Naive thymus-derived CD4-positive, alpha-beta T cell (primary cell): ENCODE results near the gene SUPT6H. TPM values are rescaled to one million over a fixed set of nuclear protein-coding genes. Genes with fewer than 3 reads are reported as not detected.
A peak's percentile ranks its signal among the peaks of the same experiment; 100 is the strongest.

ENCODE experiments used
- ATAC-seq: fragments of 150-1000 bp; cut with Tn5 transposase; 2 replicates; pipeline ENCODE4 v1.10.0; 2021; ENCODE audit warnings: mild to moderate bottlenecking, moderate library complexity
- CTCF ChIA-PET: fragments of 350-600 bp; sonication (Branson Sonifier 250); formaldehyde crosslinking; loops from one replicate; lab custom pipeline; 2021; ENCODE audit warnings: antibody characterized with exemption; lab: Charles Lee
- POLR2A ChIA-PET: fragments of 350-600 bp; sonication (Branson Sonifier 250); formaldehyde crosslinking; loops from one replicate; lab custom pipeline; 2021; ENCODE audit warnings: antibody characterized with exemption, inconsistent platforms; lab: Charles Lee
- DNase-seq, 9 donors: peaks; one replicate each; pipeline versions ENCODE4 v3.0.0 to v3.0.0-alpha.2; 2020 to 2022; ENCODE audit warnings: mixed read lengths in 1 of 9
- H3K27ac ChIP-seq: one replicate; pipeline ENCODE4 v1.7.0; 2013; ENCODE audit warnings: mild to moderate bottlenecking, low read depth, low read length, moderate library complexity
- H3K27me3 ChIP-seq, 2 donors: one replicate each; pipeline ENCODE4 v1.7.0; 2013; ENCODE audit warnings: low read length in 2 of 2, mild to moderate bottlenecking in 2 of 2, moderate library complexity in 2 of 2; ENCODE audit not compliant: control insufficient read depth in 2 of 2, insufficient read depth in 2 of 2
- H3K36me3 ChIP-seq, 3 experiments: 1 replicate in 2 of 3; 2 replicates in 1 of 3; pipeline ENCODE4 v1.7.0; 2013; ENCODE audit warnings: low read length in 3 of 3, mild to moderate bottlenecking in 3 of 3, moderate library complexity in 1 of 3; ENCODE audit not compliant: insufficient read depth in 3 of 3, control insufficient read depth in 2 of 3
- H3K4me1 ChIP-seq, 2 donors: one replicate each; pipeline ENCODE4 v1.7.0; 2013; ENCODE audit warnings: low read length in 2 of 2, mild to moderate bottlenecking in 2 of 2, moderate library complexity in 1 of 2; ENCODE audit not compliant: control insufficient read depth in 2 of 2, insufficient read depth in 2 of 2
- H3K4me3 ChIP-seq: 2 replicates; pipeline ENCODE4 v1.7.0; 2013; ENCODE audit warnings: mild to moderate bottlenecking, low read length
- H3K9me3 ChIP-seq, 3 experiments: 1 replicate in 2 of 3; 2 replicates in 1 of 3; pipeline ENCODE4 v1.7.0; 2013; ENCODE audit warnings: low read length in 3 of 3; ENCODE audit not compliant: control insufficient read depth in 2 of 3
- H3K27ac Mint-ChIP-seq, 9 donors: one replicate each; pipeline ENCODE4 v1.8.0; 2020 to 2022; ENCODE audit warnings: mixed read lengths in 9 of 9, mild to moderate bottlenecking in 8 of 9, moderate library complexity in 5 of 9, inconsistent platforms in 2 of 9
- H3K27me3 Mint-ChIP-seq, 5 donors: one replicate each; pipeline ENCODE4 v1.8.0; 2021 to 2022; ENCODE audit warnings: mixed read lengths in 5 of 5, mild to moderate bottlenecking in 1 of 5
- H3K36me3 Mint-ChIP-seq, 5 donors: one replicate each; pipeline ENCODE4 v1.8.0; 2020 to 2022; ENCODE audit warnings: mixed read lengths in 5 of 5, mild to moderate bottlenecking in 3 of 5, inconsistent platforms in 1 of 5
- H3K4me1 Mint-ChIP-seq, 7 donors: one replicate each; pipeline ENCODE4 v1.8.0; 2020 to 2022; ENCODE audit warnings: mixed read lengths in 7 of 7, mild to moderate bottlenecking in 3 of 7, inconsistent platforms in 1 of 7
- H3K4me3 Mint-ChIP-seq, 10 donors: one replicate each; pipeline ENCODE4 v1.8.0; 2020 to 2022; ENCODE audit warnings: mild to moderate bottlenecking in 10 of 10, mixed read lengths in 10 of 10, moderate library complexity in 6 of 10, inconsistent platforms in 2 of 10
- H3K9me3 Mint-ChIP-seq, 11 donors: one replicate each; pipeline ENCODE4 v1.8.0; 2020 to 2022; ENCODE audit warnings: mixed read lengths in 11 of 11, mild to moderate bottlenecking in 4 of 11, inconsistent platforms in 1 of 11, moderate library complexity in 1 of 11
- intact Hi-C, 2 donors: fragments of 100-400 bp; cut with micrococcal nuclease; formaldehyde crosslinking; loops; one replicate each; pipeline ENCODE4 v1.15.1; 2023
- polyA plus RNA-seq, 2 donors: library from polyadenylated mRNA; unstranded; fragments of 300-500 nt; fragmentation: Illumina TruSeq; gene quantifications; one replicate each; pipeline ENCODE4 v1.2.3, GENCODE V29; 2021
- total RNA-seq, 6 experiments: library from RNA in 5 of 6; stranded (reverse) in 5 of 6; gene quantifications; 1 replicate in 5 of 6; 2 replicates in 1 of 6; pipeline ENCODE4 v1.2.3 and lab custom pipeline; 2021 to 2026

The SUPT6H gene
- total and polyA plus RNA-seq, 7 experiments from 2014 or later: 9.8 to 132 (median 92.9) TPM

DNA sequence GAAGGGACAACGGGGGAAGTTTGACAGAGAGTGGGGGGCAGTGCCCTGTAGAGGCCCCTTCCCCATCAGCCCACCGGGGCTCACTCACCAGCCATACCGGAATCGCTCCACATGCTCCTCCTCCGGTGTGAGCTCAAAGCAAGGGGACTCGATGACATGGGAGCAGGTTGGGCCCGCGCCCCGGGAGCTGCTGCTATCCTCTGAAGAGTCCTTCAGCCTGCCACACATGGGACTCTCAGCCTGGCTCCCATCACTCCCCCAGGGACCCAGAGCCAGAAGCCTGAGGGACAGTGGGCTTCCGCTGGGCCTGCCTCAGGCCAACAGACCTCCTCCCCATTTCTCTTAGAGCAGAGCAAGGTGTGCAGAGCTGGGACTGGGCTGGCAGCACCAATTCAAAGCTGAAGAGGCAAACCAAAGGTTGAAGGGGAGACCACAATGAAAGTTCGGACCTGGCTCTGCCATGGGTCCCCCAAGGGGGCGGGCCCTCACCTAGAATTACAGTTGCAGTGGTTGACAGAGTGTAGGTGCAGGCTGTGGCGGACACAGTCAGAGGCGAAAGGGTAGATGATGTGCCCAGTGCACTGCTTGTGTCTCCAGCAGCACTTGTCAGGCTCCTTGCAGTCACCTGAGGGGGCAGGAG lies 42.3 kb downstream of the SUPT6H start:
- no peaks in the 10 kb centered on the region for H3K27me3 ChIP-seq
- ATAC-seq: no peak
- H3K4me3 Mint-ChIP-seq: no peak overlapping the region
- peaks cover 3 to 60% (median 6%) of the 10 kb centered on the region in 3 experiments for H3K36me3 ChIP-seq
- intact Hi-C loops: no loop called here
- H3K27ac Mint-ChIP-seq: peak overlapping the region in 1 of 9 donors; percentile 60
- H3K4me1 ChIP-seq: no peaks in the 10 kb centered on the region
- no peak overlapping the region for H3K4me3 ChIP-seq
- peaks cover 0 to 7% (median 4%) of the 10 kb centered on the region in 7 donors for H3K4me1 Mint-ChIP-seq
- H3K9me3 Mint-ChIP-seq: no peaks in the 10 kb centered on the region
- no peak for DNase-seq
- no peaks in the 10 kb centered on the region for H3K27me3 Mint-ChIP-seq
- no peaks in the 10 kb centered on the region for H3K9me3 ChIP-seq
- no peak overlapping the region for H3K27ac ChIP-seq
- CTCF ChIA-PET: no interaction called here
- POLR2A ChIA-PET: interaction anchor here (0.6 to 2.3 kb wide), 2 partner anchors 16 to 43 kb away, joined by 3 to 8 read pairs; partner anchors contain the start of gene RPL23A
- peaks cover 9 to 24% (median 18%) of the 10 kb centered on the region in 5 donors for H3K36me3 Mint-ChIP-seq

DNA sequence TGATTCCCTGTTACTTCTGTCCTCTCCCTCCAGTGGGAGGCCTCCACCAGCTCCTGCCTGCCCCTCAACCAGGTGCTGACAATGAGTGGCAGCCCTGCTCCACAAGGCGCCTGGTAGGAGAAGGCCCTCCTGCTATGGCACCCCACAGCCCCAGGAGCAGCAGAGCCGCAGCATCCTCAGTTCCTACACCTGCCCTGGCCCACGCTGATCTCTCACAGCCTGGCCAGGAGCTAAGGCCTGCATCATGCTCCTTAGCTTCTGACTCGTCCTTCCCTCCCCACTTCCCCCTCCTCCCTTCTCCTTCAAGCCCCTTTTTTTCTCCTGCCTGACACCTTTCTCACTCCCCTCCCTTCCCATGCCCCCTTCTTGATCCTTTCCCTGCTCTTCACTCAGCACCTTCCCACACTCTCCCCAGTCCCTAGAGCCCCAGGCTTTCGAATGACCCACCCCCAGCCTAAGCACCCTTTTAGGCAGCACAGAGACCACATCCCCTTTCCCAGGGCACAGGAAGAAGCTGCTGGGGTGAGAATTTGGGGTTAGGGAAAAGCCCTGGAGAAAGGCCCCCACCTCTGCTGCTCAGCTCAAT lies 43.2 kb downstream of the SUPT6H start:
- H3K9me3 ChIP-seq: no peaks in the 10 kb centered on the region
- no peaks in the 10 kb centered on the region for H3K4me1 ChIP-seq
- H3K27me3 ChIP-seq: no peaks in the 10 kb centered on the region
- Mint-ChIP-seq H3K36me3 (peaks cover 8 to 22% (median 13%) of the 10 kb centered on the region in 5 donors), H3K27me3 (no peaks in the 10 kb centered on the region), H3K9me3 (no peaks in the 10 kb centered on the region), H3K27ac (peak overlapping the region in 4 of 9 donors; percentile 29 to 75 (median 64)), H3K4me3 (no peak overlapping the region), H3K4me1 (peaks cover 0 to 7% (median 4%) of the 10 kb centered on the region in 7 donors)
- ChIA-PET POLR2A (interaction anchor here (2.3 kb wide), 1 partner anchor 15 kb away, joined by 8 read pairs; the partner anchor contains the start of gene RPL23A), CTCF (interaction anchor here (1.6 kb wide), 1 partner anchor 58 kb away, joined by 4 read pairs; no protein-coding TSS in a partner anchor)
- H3K36me3 ChIP-seq: peaks cover 0 to 51% (median 0%) of the 10 kb centered on the region in 3 experiments
- no peak for ATAC-seq
- no peak for DNase-seq
- peak overlapping the region; percentile 8 for H3K27ac ChIP-seq
- H3K4me3 ChIP-seq: no peak overlapping the region
- intact Hi-C loops: no loop called here

- peak overlapping the region in 3 of 9 donors; percentile 48 to 72 (median 55) for H3K27ac Mint-ChIP-seq
- no peaks in the 10 kb centered on the region for H3K9me3 Mint-ChIP-seq
- Histone ChIP-seq H3K9me3 (no peaks in the 10 kb centered on the region), H3K4me3 (no peak overlapping the region), H3K27ac (no peak overlapping the region), H3K4me1 (no peaks in the 10 kb centered on the region), H3K27me3 (no peaks in the 10 kb centered on the region), H3K36me3 (peaks cover 0 to 45% (median 0%) of the 10 kb centered on the region in 3 experiments)
- ATAC-seq (peak; percentile 14), DNase-seq (no peak)
- ChIA-PET CTCF (interaction anchor here (1.6 kb wide), 1 partner anchor 58 kb away, joined by 4 read pairs; no protein-coding TSS in a partner anchor), POLR2A (interaction anchor here (2.3 kb wide), 1 partner anchor 15 kb away, joined by 8 read pairs; the partner anchor contains the start of gene RPL23A)
- H3K27me3 Mint-ChIP-seq: no peaks in the 10 kb centered on the region
- peaks cover 5 to 12% (median 8%) of the 10 kb centered on the region in 7 donors for H3K4me1 Mint-ChIP-seq
- peaks cover 7 to 19% (median 12%) of the 10 kb centered on the region in 5 donors for H3K36me3 Mint-ChIP-seq
- intact Hi-C loops: no loop called here
- H3K4me3 Mint-ChIP-seq: no peak overlapping the region
Observed at GRCh38 chr17:28705728-28706334, 43.8 kb downstream of the SUPT6H start.

DNA sequence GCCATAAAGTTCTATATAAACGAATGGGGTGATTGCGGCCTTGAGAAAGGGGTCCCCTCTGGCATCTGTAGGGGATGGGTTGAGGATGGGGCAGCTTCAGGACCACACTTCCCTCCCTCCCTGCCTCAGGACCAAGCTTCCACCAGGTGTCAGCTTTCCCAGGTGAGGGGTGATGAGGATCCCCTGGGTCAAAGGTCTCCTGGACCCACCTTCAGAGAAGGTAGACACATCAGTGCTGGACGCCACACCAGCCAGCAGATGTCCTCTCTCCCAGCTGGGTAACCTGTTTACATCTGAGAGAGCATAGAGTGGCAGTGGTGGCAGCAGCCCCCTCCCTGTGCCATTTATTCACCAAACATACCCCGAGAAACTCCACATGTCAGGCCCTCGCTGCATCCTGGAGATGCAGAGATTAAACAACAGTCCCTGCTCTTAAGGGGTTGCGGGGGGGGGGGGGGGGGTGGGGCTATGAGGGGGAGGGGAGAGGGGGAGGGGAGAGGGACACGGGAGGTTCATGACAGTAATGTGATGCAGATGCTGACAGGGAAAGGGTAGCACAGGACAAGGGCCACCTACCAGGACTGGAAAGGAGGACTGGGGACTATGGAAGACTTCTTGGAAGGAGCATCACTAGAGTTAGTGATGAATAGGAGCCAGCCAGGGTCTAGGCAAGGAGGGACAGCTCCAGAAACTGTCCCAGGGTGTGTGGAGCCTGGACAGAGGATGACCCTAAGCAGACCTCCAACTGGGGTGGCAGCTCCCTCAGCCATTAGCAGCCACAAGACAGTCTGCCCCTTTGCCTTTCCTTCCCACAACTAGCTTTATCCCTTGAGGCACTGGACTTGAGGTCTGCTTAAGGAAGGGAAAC lies 44.7 kb downstream of the SUPT6H start:
- ChIA-PET POLR2A (interaction anchor here (0.7 to 2.3 kb wide), 3 partner anchors 13 to 44 kb away, joined by 3 to 8 read pairs (median 4); partner anchors contain the start of gene RPL23A), CTCF (interaction anchor here (1.6 kb wide), 1 partner anchor 57 kb away, joined by 4 read pairs; no protein-coding TSS in a partner anchor)
- Mint-ChIP-seq H3K4me3 (no peak overlapping the region), H3K4me1 (peaks cover 5 to 14% (median 9%) of the 10 kb centered on the region in 7 donors), H3K9me3 (no peaks in the 10 kb centered on the region), H3K27me3 (no peaks in the 10 kb centered on the region), H3K27ac (peak overlapping the region in 6 of 9 donors; percentile 34 to 65 (median 59)), H3K36me3 (peaks cover 6 to 14% (median 9%) of the 10 kb centered on the region in 5 donors)
- intact Hi-C loops: no loop called here
- DNase-seq (no peak), ATAC-seq (no peak)
- H3K4me3 ChIP-seq: no peak overlapping the region
- no peaks in the 10 kb centered on the region for H3K27me3 ChIP-seq
- peaks cover 0 to 36% (median 0%) of the 10 kb centered on the region in 3 experiments for H3K36me3 ChIP-seq
- no peaks in the 10 kb centered on the region for H3K9me3 ChIP-seq
- peaks cover 2 to 3% of the 10 kb centered on the region in 2 donors for H3K4me1 ChIP-seq
- H3K27ac ChIP-seq: no peak overlapping the region

DNA sequence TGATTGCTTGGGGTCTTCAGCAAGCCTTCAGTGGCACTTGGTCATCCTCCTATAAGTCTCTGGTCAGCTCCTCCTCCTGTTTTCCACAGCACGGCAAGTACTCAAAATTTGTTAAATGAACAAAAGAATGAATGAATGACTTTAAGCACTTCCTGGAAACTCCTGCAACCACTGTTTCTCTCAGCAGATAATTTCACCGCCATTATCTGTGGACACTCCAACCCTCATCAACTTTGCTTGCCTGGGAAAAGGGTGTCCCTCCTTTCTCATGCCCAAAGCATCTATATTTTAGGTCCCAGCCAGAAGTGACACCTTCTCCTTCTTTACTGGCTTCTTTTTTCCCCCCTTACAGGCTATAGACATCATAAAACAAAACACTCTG lies 45.3 kb downstream of the SUPT6H start:
- DNase-seq (no peak), ATAC-seq (no peak)
- Histone ChIP-seq H3K9me3 (no peaks in the 10 kb centered on the region), H3K4me1 (peaks cover 8 to 9% of the 10 kb centered on the region in 2 donors), H3K27me3 (no peaks in the 10 kb centered on the region), H3K36me3 (peaks cover 0 to 30% (median 0%) of the 10 kb centered on the region in 3 experiments), H3K4me3 (no peak overlapping the region), H3K27ac (no peak overlapping the region)
- CTCF ChIA-PET: no interaction called here
- Mint-ChIP-seq H3K36me3 (peaks cover 4 to 10% (median 6%) of the 10 kb centered on the region in 5 donors), H3K4me1 (peaks cover 7 to 20% (median 14%) of the 10 kb centered on the region in 7 donors), H3K9me3 (no peaks in the 10 kb centered on the region), H3K27me3 (no peaks in the 10 kb centered on the region), H3K27ac (peak overlapping the region in 5 of 9 donors; percentile 15 to 65 (median 56)), H3K4me3 (no peak overlapping the region)
- POLR2A ChIA-PET: interaction anchor here (0.7 to 1.1 kb wide), 2 partner anchors 13 to 44 kb away, joined by 3 to 4 read pairs; partner anchors contain the start of gene RPL23A
- intact Hi-C loops: no loop called here
